ENCODE results near the gene CMSS1. TPM values are rescaled to one million over a fixed set of nuclear protein-coding genes. Genes with fewer than 3 reads are reported as not detected.

CMSS1 gene
- total RNA-seq, 1 donor from 2014 or later: 56.3 TPM

DNA sequence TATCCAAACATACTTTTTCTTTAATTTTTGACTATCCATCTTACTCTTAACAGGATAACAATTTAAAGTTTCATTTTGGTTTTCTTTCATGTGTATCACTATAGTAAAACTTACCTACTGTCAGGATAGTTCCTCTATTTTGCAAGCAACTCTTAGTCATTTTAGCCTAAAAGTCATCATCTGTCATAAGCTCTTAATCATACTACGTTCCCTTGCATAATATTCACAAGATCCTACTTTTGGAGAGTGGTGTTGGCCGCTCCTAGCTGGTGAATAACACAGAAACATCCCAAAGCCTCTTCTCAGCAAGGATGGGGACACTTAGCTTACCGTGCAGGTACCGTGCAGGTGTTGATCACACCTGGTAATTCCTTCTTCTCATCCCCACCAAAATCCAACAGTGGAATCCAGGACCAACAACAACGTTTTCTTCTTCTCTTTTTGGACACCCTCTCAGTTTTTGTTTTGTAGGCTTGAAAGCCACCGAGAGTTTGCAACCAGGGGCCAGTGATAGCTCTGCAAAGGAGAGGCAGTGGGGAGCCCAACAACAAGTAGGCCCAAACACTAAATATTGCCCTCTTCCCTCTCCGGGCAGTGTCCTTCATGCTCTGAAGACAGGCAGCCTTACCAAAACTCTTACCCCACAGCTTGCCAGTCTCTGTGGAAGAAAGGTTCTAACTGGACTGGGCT, 296.2 kb downstream of the CMSS1 start:
- no peak for DNase-seq (ENCODE audit: low spot score)
- H3K9ac ChIP-seq: no peak overlapping the region
- no peaks in the 10 kb centered on the region for H3K4me1 ChIP-seq
- Mint-ChIP-seq H3K27ac (no peak overlapping the region), H3K4me1 (no peaks in the 10 kb centered on the region), H3K4me3 (no peak overlapping the region), H3K36me3 (no peaks in the 10 kb centered on the region), H3K9me3 (no peaks in the 10 kb centered on the region), H3K27me3 (ENCODE audit: insufficient read depth, low read depth) (no peaks in the 10 kb centered on the region)
- no peak overlapping the region for H2AFZ ChIP-seq (replicated peaks)
- TF ChIP-seq CTCF (IDR thresholded peaks at IDR 0.05) (no peak), EZH2 (IDR thresholded peaks at IDR 0.05) (no peak), EZH2phosphoT487 (IDR thresholded peaks at IDR 0.05) (no peak)
- no peaks in the 10 kb centered on the region for H3K36me3 ChIP-seq
- H3K4me2 ChIP-seq: no peak overlapping the region
- no peak overlapping the region for H3K27ac ChIP-seq
- no peaks in the 10 kb centered on the region for H3K79me2 ChIP-seq (ENCODE audit: low read depth)
- H3K9me3 ChIP-seq (ENCODE audit: low read depth): no peaks in the 10 kb centered on the region
- no peaks in the 10 kb centered on the region for H4K20me1 ChIP-seq (ENCODE audit: low read depth)
- no peaks in the 10 kb centered on the region for H3F3A ChIP-seq (ENCODE audit: low read depth)
- H3K4me3 ChIP-seq: no peak overlapping the region
- no peaks in the 10 kb centered on the region for H3K27me3 ChIP-seq

DNA sequence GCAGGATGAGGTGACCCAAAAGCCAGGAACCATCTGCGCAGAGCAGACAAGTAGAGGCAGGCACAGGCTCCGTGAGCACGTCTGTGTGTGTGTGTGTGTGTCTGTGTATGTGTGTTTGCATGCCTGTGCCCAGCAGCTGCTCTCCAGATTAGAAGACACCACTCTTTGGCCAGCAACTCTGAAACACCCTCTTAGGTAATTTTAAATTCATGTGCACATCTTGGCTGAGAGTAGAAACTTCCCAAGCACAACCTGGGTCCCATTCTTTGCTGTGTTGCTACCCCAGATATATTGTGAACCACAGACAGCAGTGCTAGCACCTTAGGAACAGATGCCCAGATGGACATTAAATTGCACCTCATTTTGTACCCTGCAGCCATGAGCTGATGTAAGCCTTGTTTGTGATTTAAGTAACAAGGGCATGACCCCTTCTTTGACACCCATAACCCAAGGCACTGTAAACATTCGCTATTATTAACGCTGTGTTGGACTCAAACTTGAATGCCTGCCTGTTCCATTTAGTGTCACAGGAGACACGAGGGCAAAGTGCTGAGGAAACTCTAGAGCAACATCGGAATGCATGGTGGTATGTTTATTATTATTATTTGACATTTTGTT, 296.9 kb downstream of the CMSS1 start, which contains the start of gene FILIP1L:
TSS of gene FILIP1L (minus strand) at position 89 of the 618 bp plus-strand sequence.
- no peaks in the 10 kb centered on the region for H3K4me1 ChIP-seq
- Mint-ChIP-seq H3K27ac (peak within 1 kb of the TSS; percentile 55), H3K4me3 (no peak within 1 kb of the TSS), H3K9me3 (no peaks in the 10 kb centered on the region), H3K36me3 (no peaks in the 10 kb centered on the region), H3K4me1 (no peaks in the 10 kb centered on the region), H3K27me3 (ENCODE audit: insufficient read depth, low read depth) (no peaks in the 10 kb centered on the region)
- H3K4me3 ChIP-seq: no peak within 1 kb of the TSS
- H3K9me3 ChIP-seq (ENCODE audit: low read depth): no peaks in the 10 kb centered on the region
- H3F3A ChIP-seq (ENCODE audit: low read depth): no peaks in the 10 kb centered on the region
- no peaks in the 10 kb centered on the region for H3K36me3 ChIP-seq
- no peaks in the 10 kb centered on the region for H4K20me1 ChIP-seq (ENCODE audit: low read depth)
- TF ChIP-seq EZH2 (IDR thresholded peaks at IDR 0.05) (no peak), EZH2phosphoT487 (IDR thresholded peaks at IDR 0.05) (no peak), CTCF (IDR thresholded peaks at IDR 0.05) (no peak)
- H2AFZ ChIP-seq (replicated peaks): no peak within 1 kb of the TSS
- H3K4me2 ChIP-seq: no peak within 1 kb of the TSS
- no peaks in the 10 kb centered on the region for H3K27me3 ChIP-seq
- no peak within 1 kb of the TSS for H3K9ac ChIP-seq
- H3K79me2 ChIP-seq (ENCODE audit: low read depth): no peaks in the 10 kb centered on the region
- DNase-seq (ENCODE audit: low spot score): no peak
- H3K27ac ChIP-seq: no peak within 1 kb of the TSS

DNA sequence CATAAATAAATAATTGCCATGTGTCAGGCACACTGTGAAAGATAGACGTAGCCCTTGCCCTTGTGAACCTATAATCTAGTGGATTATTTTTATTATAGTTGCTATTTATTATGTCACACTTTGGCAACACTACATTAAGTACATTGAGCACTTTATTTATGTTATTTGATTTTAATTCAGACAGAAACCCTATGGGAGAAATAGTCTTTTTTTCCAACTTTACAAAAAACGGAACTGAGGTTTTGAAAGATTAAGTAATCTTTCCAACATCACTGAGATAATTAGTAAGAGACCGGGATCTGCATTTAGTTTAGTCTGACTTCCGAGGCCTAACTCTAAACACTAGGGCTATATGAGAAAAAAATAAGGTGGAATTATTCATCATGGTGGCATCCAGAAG, 299.4 kb downstream of the CMSS1 start:
- no peak overlapping the region for H3K4me3 Mint-ChIP-seq
- no peak overlapping the region for H3K4me3 ChIP-seq
- H3F3A ChIP-seq (ENCODE audit: low read depth): no peaks in the 10 kb centered on the region
- no peaks in the 10 kb centered on the region for H3K9me3 ChIP-seq (ENCODE audit: low read depth)
- H3K4me1 Mint-ChIP-seq: no peaks in the 10 kb centered on the region
- no peaks in the 10 kb centered on the region for H3K27me3 Mint-ChIP-seq (ENCODE audit: insufficient read depth, low read depth)
- no peaks in the 10 kb centered on the region for H4K20me1 ChIP-seq (ENCODE audit: low read depth)
- no peak for DNase-seq (ENCODE audit: low spot score)
- no peak for TF ChIP-seq EZH2phosphoT487 (IDR thresholded peaks at IDR 0.05)
- no peak overlapping the region for H2AFZ ChIP-seq (replicated peaks)
- no peaks in the 10 kb centered on the region for H3K27me3 ChIP-seq
- H3K27ac ChIP-seq: no peak overlapping the region
- no peaks in the 10 kb centered on the region for H3K36me3 ChIP-seq
- H3K4me1 ChIP-seq: peaks cover under 1% of the 10 kb centered on the region
- no peak overlapping the region for H3K27ac Mint-ChIP-seq
- no peak overlapping the region for H3K4me2 ChIP-seq
- no peaks in the 10 kb centered on the region for H3K9me3 Mint-ChIP-seq
- H3K79me2 ChIP-seq (ENCODE audit: low read depth): no peaks in the 10 kb centered on the region
- H3K9ac ChIP-seq: no peak overlapping the region
- no peaks in the 10 kb centered on the region for H3K36me3 Mint-ChIP-seq

DNA sequence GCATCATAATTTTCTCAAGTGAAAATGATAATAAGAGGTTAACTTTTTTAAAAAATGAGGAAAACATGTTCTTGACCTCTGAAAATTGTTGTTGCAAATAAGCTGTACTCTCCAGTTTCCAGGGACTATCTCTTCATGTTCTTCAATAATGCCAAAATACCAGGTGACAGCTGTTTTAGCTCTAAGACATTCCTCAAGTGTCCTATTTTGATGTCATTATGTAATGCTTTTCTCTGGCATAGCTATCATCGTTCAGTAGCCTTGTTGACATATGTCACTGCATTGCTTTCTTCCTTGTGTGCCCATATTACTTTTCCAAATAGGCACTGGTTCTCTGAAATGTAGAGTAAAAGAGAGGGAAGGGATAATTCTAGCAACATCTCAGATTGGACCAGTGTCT, 302.4 kb downstream of the CMSS1 start:
- Histone ChIP-seq H3K9me3 (ENCODE audit: low read depth) (no peaks in the 10 kb centered on the region), H2AFZ (replicated peaks) (no peak overlapping the region), H3K36me3 (no peaks in the 10 kb centered on the region), H3F3A (ENCODE audit: low read depth) (no peaks in the 10 kb centered on the region), H3K79me2 (ENCODE audit: low read depth) (no peaks in the 10 kb centered on the region), H3K27ac (no peak overlapping the region), H4K20me1 (ENCODE audit: low read depth) (no peaks in the 10 kb centered on the region), H3K27me3 (no peaks in the 10 kb centered on the region), H3K4me1 (peaks cover 12% of the 10 kb centered on the region), H3K4me3 (no peak overlapping the region), H3K4me2 (no peak overlapping the region), H3K9ac (no peak overlapping the region)
- no peak overlapping the region for H3K27ac Mint-ChIP-seq
- no peaks in the 10 kb centered on the region for H3K9me3 Mint-ChIP-seq
- DNase-seq (ENCODE audit: low spot score): no peak
- H3K36me3 Mint-ChIP-seq: no peaks in the 10 kb centered on the region
- H3K27me3 Mint-ChIP-seq (ENCODE audit: insufficient read depth, low read depth): no peaks in the 10 kb centered on the region
- TF ChIP-seq CTCF (IDR thresholded peaks at IDR 0.05): no peak
- no peak for TF ChIP-seq EZH2phosphoT487 (IDR thresholded peaks at IDR 0.05)
- no peak for TF ChIP-seq EZH2 (IDR thresholded peaks at IDR 0.05)
- H3K4me3 Mint-ChIP-seq: no peak overlapping the region
- peaks cover 8% of the 10 kb centered on the region for H3K4me1 Mint-ChIP-seq

All from neural progenitor cell (in vitro differentiated cells).